ENCODE data around the gene TBC1D9.

TBC1D9 gene

DNA sequence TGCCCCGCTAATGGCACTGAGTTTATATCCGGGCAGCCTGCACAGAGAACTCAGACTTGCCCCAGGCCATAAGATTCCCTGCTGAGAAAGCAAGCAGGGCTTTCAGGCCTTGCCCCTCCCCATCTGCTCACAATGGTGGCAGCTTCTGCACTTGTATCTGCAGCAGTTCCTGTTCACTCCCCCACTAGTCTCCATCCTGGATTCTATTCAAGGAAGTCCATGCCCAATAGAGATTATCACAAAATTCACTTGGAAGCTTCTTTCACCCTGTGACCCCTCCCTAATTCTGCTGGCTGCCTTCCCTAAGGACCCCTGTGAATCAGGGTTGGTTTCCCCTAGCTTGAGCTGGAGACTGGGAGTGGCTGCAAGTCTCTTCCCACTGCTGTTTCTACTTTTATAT, 152.9 kb downstream of the TBC1D9 start:
- Histone ChIP-seq H3K9ac (ENCODE audit: low read length) (no peak overlapping the region), H3K27ac (ENCODE audit: low read depth, low read length) (no peak overlapping the region), H3K27me3 (ENCODE audit: low read length) (no peaks in the 10 kb centered on the region), H3K36me3 (ENCODE audit: low read length) (no peaks in the 10 kb centered on the region), H3F3A (ENCODE audit: insufficient read depth) (no peaks in the 10 kb centered on the region), H3K4me3 (ENCODE audit: insufficient read depth, low read length, poor library complexity, severe bottlenecking) (no peak overlapping the region), H3K9me2 (replicated peaks; ENCODE audit: insufficient read depth, low read length) (no peaks in the 10 kb centered on the region), H3K4me2 (ENCODE audit: low read depth, low read length, poor library complexity, severe bottlenecking) (no peak overlapping the region), H4K20me1 (ENCODE audit: low read depth, low read length) (no peaks in the 10 kb centered on the region), H2AFZ (ENCODE audit: low read depth, low read length, severe bottlenecking) (no peak overlapping the region), H3K9me3 (ENCODE audit: insufficient read depth, low read length) (no peaks in the 10 kb centered on the region), H3K79me2 (ENCODE audit: insufficient read depth, low read length) (no peaks in the 10 kb centered on the region)
- TF ChIP-seq CTCF (IDR thresholded peaks at IDR 0.05; ENCODE audit: insufficient read depth, low read length, poor library complexity, severe bottlenecking) (no peak), EZH2phosphoT487 (conservative IDR thresholded peaks at IDR 0.05; ENCODE audit: low read length) (no peak)

DNA sequence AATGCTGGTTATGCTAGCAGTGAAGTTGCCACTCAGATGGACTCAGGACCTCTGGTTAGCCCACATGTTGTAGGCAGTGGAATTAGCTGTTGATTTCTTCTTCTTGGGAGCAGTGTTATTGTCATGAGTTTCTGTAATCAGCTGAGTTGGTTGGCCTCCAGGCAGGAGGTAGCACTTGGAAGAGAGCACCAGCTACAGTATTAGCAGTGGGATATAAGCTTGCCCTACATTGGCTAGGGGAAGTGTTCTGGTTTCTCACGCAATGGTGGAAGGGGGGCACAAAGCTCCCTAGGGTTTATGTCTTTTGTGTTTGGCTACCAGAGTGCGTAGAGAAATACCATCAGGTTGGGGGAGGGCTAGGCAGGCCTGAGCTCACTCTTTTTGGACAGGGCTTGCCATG, 153.5 kb downstream of the TBC1D9 start:
- H2AFZ ChIP-seq (ENCODE audit: low read depth, low read length, severe bottlenecking): no peak overlapping the region

DNA sequence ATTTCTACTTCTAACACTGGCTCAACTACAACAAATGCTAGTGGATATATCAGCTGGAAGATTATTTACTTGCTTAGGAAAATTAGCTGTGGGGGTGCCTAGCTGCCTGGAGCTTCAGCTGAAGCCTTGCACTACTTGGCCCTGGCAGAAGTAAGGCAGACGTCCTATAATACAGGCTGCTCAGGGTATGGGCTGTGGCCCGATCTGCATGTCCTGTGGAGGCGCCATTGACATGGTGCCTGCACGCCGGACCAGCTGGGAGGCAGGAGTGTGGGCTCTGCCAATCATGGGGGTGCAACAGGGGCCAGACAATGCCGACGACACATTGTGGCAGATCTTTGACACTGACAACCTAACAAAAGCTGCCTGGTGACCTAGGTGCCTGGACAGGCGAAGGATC, 155.8 kb downstream of the TBC1D9 start:
- Histone ChIP-seq H3K4me2 (ENCODE audit: low read depth, low read length, poor library complexity, severe bottlenecking) (no peak overlapping the region), H3K9ac (ENCODE audit: low read length) (no peak overlapping the region), H2AFZ (ENCODE audit: low read depth, low read length, severe bottlenecking) (no peak overlapping the region), H3K9me3 (ENCODE audit: insufficient read depth, low read length) (no peaks in the 10 kb centered on the region), H3K36me3 (ENCODE audit: low read length) (no peaks in the 10 kb centered on the region), H3F3A (ENCODE audit: insufficient read depth) (no peaks in the 10 kb centered on the region), H3K27me3 (ENCODE audit: low read length) (no peaks in the 10 kb centered on the region), H3K79me2 (ENCODE audit: insufficient read depth, low read length) (no peaks in the 10 kb centered on the region), H3K4me3 (ENCODE audit: insufficient read depth, low read length, poor library complexity, severe bottlenecking) (no peak overlapping the region), H3K27ac (ENCODE audit: low read depth, low read length) (no peak overlapping the region), H3K9me2 (replicated peaks; ENCODE audit: insufficient read depth, low read length) (no peaks in the 10 kb centered on the region), H4K20me1 (ENCODE audit: low read depth, low read length) (no peaks in the 10 kb centered on the region)
- no peak for TF ChIP-seq CTCF (IDR thresholded peaks at IDR 0.05; ENCODE audit: insufficient read depth, low read length, poor library complexity, severe bottlenecking)
- no peak for TF ChIP-seq EZH2phosphoT487 (conservative IDR thresholded peaks at IDR 0.05; ENCODE audit: low read length)

More for the DNA sequence above, 153.5 kb downstream of the TBC1D9 start:
- Histone ChIP-seq H3K36me3 (ENCODE audit: low read length) (no peaks in the 10 kb centered on the region), H3K4me2 (ENCODE audit: low read depth, low read length, poor library complexity, severe bottlenecking) (no peak overlapping the region), H3F3A (ENCODE audit: insufficient read depth) (no peaks in the 10 kb centered on the region), H4K20me1 (ENCODE audit: low read depth, low read length) (no peaks in the 10 kb centered on the region), H3K9me3 (ENCODE audit: insufficient read depth, low read length) (no peaks in the 10 kb centered on the region), H3K4me3 (ENCODE audit: insufficient read depth, low read length, poor library complexity, severe bottlenecking) (no peak overlapping the region), H3K9ac (ENCODE audit: low read length) (no peak overlapping the region), H3K9me2 (replicated peaks; ENCODE audit: insufficient read depth, low read length) (no peaks in the 10 kb centered on the region), H3K79me2 (ENCODE audit: insufficient read depth, low read length) (no peaks in the 10 kb centered on the region), H3K27me3 (ENCODE audit: low read length) (no peaks in the 10 kb centered on the region), H3K27ac (ENCODE audit: low read depth, low read length) (no peak overlapping the region)
- no peak for TF ChIP-seq CTCF (IDR thresholded peaks at IDR 0.05; ENCODE audit: insufficient read depth, low read length, poor library complexity, severe bottlenecking)
- no peak for TF ChIP-seq EZH2phosphoT487 (conservative IDR thresholded peaks at IDR 0.05; ENCODE audit: low read length)

Data from SU-DHL-6 (cell line).